HG03039 (cell line): ENCODE data around the gene ZNF484.

ENCODE experiments used
- ATAC-seq: cut with Tn5 transposase; IDR thresholded peaks from one replicate; pipeline ENCODE4 v1.9.1; 2021; ENCODE audit warnings: mild to moderate bottlenecking, moderate library complexity; ENCODE audit not compliant: unreplicated experiment

Gene ZNF484

DNA sequence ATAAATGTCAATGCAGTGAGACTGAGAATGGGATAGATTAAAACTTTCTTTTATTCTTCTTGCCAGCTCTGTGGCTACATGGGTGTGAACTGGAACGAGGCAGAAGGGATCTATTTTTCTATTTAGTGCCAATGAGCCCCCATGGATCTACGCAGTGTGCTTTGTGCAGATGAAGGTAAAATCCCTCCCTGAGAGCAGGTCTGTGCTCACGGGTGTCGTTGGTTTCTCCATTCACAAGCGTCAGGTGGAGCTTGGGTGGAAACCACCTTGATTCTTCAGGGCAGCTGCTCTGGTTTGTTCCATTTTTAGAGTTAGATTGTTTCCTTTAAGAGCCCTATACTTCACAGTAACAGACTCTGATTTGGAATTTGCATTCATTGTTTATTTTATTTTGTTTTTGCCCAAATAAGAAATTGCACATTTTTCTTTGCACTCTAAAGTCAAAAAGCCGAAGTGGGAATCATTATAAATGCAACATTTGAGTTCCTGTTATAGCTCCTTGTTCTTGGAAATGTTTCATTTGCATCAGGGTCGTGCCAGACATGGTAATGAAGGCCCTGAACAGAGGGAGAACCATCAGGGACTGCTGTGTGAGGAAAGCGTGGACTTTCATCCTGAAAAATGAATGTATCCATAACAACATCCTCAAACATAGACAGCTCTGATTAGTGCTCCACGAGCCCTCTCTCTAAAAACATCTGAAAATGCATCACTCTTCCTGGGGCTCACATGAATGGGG is 82.1 kb downstream of the ZNF484 start:
- ATAC-seq = no peak
